NT2/D1 (cell line): ENCODE measurements around the gene MRFAP1.

Source experiments
- DNase-seq: peaks from one replicate; pipeline ENCODE4 v3.0.0-alpha.2; 2011; ENCODE audit warnings: low read depth, low spot score
- H3K27me3 ChIP-seq: 2 replicates; pipeline ENCODE4 v1.6.0; 2011; ENCODE audit warnings: mild to moderate bottlenecking; ENCODE audit not compliant: insufficient read length, insufficient read depth
- H3K36me3 ChIP-seq: 2 replicates; pipeline ENCODE4 v1.6.1; 2011; ENCODE audit warnings: mild to moderate bottlenecking, low read length, mixed read lengths; ENCODE audit not compliant: insufficient read depth, insufficient read length
- H3K4me1 ChIP-seq: 2 replicates; pipeline ENCODE4 v1.5.1; 2011; ENCODE audit not compliant: insufficient read depth, insufficient read length
- H3K4me3 ChIP-seq: 2 replicates; pipeline ENCODE4 v1.5.1; 2011; ENCODE audit warnings: low read depth; ENCODE audit not compliant: insufficient read length
- H3K9ac ChIP-seq: 2 replicates; pipeline ENCODE4 v1.6.0; 2011; ENCODE audit warnings: low read depth; ENCODE audit not compliant: insufficient read length
- H3K9me3 ChIP-seq: 2 replicates; pipeline ENCODE4 v1.5.1; 2011; ENCODE audit warnings: mild to moderate bottlenecking, low read length; ENCODE audit not compliant: insufficient read depth
- SUZ12 ChIP-seq: IDR thresholded peaks from 2 replicates; pipeline ENCODE4 v1.6.1; 2011; ENCODE audit not compliant: insufficient read length, insufficient read depth; ENCODE audit errors: extremely low read depth
- YY1 ChIP-seq: IDR thresholded peaks from 2 replicates; pipeline ENCODE4 v1.6.1; 2011; ENCODE audit not compliant: insufficient read length, insufficient read depth
- ZNF274 ChIP-seq: IDR thresholded peaks from 2 replicates; pipeline ENCODE4 v1.6.1; 2011; ENCODE audit warnings: mild to moderate bottlenecking, low read depth, low read length

Gene MRFAP1

DNA sequence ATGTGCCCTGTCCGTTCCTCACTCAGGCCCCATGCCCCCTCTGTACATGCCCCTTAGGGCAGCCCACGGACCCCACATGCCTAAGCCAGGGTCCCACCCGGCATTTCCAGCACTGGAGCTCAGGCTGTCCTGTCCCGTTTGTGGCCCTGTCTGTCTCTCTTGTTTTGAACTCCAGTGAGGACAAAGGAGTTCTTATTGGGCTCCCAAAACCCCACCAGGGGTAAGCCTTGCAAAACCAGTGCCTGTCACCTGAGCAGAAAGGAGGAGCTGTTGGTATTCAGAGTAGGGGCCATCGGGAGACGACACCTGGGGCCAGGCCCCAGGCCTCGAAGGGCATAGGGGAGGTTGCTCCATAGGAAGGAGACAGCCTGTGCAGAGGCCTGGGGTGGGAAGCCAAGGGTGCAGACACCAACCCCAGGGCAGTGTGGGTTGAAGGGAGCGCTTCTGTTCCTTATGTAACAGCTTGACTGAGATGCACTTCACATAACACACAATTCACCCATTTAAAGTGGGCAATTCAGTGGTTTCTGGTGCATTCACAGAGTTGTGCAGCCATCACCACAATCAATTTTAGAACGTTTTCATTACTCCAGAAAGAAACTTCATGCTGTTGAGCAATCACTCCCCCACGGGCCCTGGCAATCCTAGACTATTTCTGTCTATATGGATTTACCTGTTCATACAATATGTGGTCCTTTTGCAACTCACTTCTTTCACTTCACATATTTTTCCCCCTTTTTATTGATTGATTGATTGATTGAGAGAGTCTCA is 33.8 kb upstream of the MRFAP1 start:
- peaks cover 13% of the 10 kb centered on the region for H3K9me3 ChIP-seq
- peaks cover 25% of the 10 kb centered on the region for H3K36me3 ChIP-seq
- H3K4me1 ChIP-seq = peaks cover 2% of the 10 kb centered on the region
- no peaks in the 10 kb centered on the region for H3K27me3 ChIP-seq
- H3K4me3 ChIP-seq = no peak overlapping the region
- no peak for DNase-seq
- TF ChIP-seq SUZ12 (no peak), ZNF274 (no peak), YY1 (no peak)
- no peak overlapping the region for H3K9ac ChIP-seq

DNA sequence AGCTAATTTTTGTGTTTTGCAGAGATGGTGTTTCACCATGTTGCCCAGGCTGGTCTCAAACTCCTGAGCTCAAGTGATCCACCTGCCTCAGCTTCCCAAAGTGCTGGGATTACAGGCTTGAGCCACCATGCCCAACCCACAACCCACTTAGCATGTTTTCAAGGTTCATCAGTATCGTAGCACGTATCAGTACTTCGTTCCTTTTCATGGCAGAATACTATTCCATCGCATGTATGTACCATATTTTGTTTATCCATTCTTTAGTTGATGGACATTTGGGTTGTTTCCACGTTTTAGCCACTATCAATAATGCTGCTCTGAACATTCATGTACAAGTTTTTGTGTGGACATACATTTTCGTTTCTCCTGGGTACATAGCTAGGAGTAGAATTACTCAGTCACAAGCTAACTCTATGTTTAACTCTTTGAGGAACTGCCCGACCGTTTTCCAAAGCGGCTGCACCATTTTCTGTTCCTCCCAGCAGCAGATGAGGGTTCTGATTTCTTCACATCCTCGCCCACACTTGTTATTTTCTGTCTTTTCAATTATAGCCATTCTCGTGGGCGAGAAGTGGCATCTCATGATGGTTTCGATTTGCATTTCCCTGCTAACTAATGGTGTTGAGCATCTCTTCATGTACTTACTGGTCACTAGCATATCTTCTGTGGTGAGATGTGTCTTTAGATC is 33.0 kb upstream of the MRFAP1 start:
- DNase-seq = no peak
- no peaks in the 10 kb centered on the region for H3K27me3 ChIP-seq

GRCh38 chr4:6608758-6609414 is 31.6 kb upstream of the MRFAP1 start:
- DNase-seq = no peak
- peaks cover 2% of the 10 kb centered on the region for H3K4me1 ChIP-seq
- TF ChIP-seq SUZ12 (no peak), ZNF274 (no peak), YY1 (no peak)
- peaks cover 13% of the 10 kb centered on the region for H3K9me3 ChIP-seq
- H3K36me3 ChIP-seq = peaks cover 29% of the 10 kb centered on the region
- H3K9ac ChIP-seq = peak overlapping the region; percentile 6
- H3K4me3 ChIP-seq = no peak overlapping the region
- no peaks in the 10 kb centered on the region for H3K27me3 ChIP-seq

More for the DNA sequence above, 33.0 kb upstream of the MRFAP1 start:
- Histone ChIP-seq H3K9ac (no peak overlapping the region), H3K4me3 (no peak overlapping the region), H3K9me3 (peaks cover 13% of the 10 kb centered on the region), H3K36me3 (peaks cover 27% of the 10 kb centered on the region), H3K4me1 (peaks cover 2% of the 10 kb centered on the region)
- TF ChIP-seq YY1 (no peak), ZNF274 (no peak), SUZ12 (no peak)

GRCh38 chr4:6609415-6610079 is 30.9 kb upstream of the MRFAP1 start:
- Histone ChIP-seq H3K9ac (peak overlapping the region; percentile 6), H3K4me1 (no peaks in the 10 kb centered on the region), H3K9me3 (peaks cover 12% of the 10 kb centered on the region), H3K4me3 (no peak overlapping the region), H3K27me3 (no peaks in the 10 kb centered on the region), H3K36me3 (peaks cover 32% of the 10 kb centered on the region)
- no peak for TF ChIP-seq SUZ12
- TF ChIP-seq ZNF274 = no peak
- TF ChIP-seq YY1 = no peak
- DNase-seq = no peak

GRCh38 chr4:6610856-6611430 is 29.5 kb upstream of the MRFAP1 start:
- no peaks in the 10 kb centered on the region for H3K9me3 ChIP-seq
- TF ChIP-seq YY1 = no peak
- TF ChIP-seq ZNF274 = no peak
- TF ChIP-seq SUZ12 = no peak
- DNase-seq = no peak
- no peaks in the 10 kb centered on the region for H3K4me1 ChIP-seq
- no peak overlapping the region for H3K4me3 ChIP-seq
- no peaks in the 10 kb centered on the region for H3K27me3 ChIP-seq
- H3K9ac ChIP-seq = peak overlapping the region; percentile 23
- peaks cover 29% of the 10 kb centered on the region for H3K36me3 ChIP-seq

DNA sequence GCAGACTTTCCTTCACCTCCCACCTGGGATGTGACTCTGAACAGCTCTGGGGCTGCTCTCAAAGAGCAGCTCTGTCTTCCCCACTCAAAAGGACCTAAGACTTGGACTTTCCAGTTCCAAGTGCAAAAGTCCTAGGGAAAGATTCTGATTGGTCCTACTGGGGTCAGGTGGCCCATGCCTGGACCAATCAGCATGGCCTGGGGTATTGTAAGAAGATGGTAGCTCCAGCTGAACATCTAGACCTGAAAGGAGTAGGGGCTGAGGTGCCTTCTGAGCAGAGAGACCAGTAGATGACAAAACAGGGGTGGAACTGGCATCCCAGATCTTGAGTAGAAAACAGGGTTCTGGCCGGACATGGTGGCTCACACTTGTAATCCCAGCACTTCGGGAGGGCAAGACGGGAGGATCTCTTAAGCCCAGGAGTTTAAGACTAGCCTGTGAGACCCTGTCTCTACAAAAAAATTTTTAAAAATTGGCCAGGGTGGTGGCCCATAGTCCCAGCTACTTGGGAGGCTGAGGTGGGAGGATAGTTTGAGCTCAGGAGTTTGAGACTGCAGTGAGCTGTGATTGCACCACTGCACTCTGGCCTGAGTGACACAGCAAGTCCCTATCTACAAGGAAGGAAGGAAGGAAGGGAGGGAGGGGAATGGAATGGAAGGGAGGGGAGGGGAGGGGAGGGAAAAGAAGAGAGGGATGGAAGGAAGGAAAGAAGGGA is 27.4 kb upstream of the MRFAP1 start:
- Histone ChIP-seq H3K4me3 (no peak overlapping the region), H3K36me3 (peaks cover 33% of the 10 kb centered on the region)
- TF ChIP-seq ZNF274 (no peak), SUZ12 (no peak), YY1 (no peak)

More for the DNA sequence above, 27.4 kb upstream of the MRFAP1 start:
- DNase-seq = no peak
- H3K27me3 ChIP-seq = no peaks in the 10 kb centered on the region
- H3K9ac ChIP-seq = no peak overlapping the region
- H3K9me3 ChIP-seq = peaks cover 8% of the 10 kb centered on the region; the same call in 1 of the 2 replicates
- no peaks in the 10 kb centered on the region for H3K4me1 ChIP-seq
